ENCODE results near the gene ATP5MK.
A peak's percentile ranks its signal among the peaks of the same experiment; 100 is the strongest.
"Not testable (repeated sequence)": the region's sequence is repeated elsewhere in the genome, so short reads cannot be mapped to it uniquely, and the experiment has no call there.

The ATP5MK gene

DNA sequence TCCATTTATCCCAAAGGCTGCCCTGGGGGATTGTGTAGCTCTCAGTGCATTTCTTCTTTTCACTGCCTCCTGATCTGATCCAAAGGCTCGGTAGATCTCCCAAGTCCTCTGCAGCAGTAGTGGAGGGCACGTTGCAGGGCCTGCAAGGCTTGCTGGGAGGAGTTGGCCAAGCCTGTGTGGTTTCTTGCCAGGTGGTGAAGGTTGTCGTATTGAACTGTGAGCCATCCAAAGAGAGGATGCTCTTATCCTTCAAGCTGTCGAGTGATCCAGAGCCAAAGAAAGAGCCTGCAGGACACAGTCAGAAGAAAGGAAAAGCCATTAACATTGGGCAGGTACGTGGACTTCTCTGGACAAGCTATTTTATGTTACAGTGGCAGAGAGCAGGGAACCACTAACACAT, 21.3 kb upstream of the ATP5MK start:
- no peaks in the 10 kb centered on the region for H3K27me3 ChIP-seq (ENCODE audit: low read length)
- no peaks in the 10 kb centered on the region for H4K20me1 ChIP-seq (ENCODE audit: low read depth, low read length)
- H3K9ac ChIP-seq (ENCODE audit: low read length), result no peak overlapping the region
- no peak overlapping the region for H3K4me2 ChIP-seq (ENCODE audit: low read depth, low read length, poor library complexity, severe bottlenecking)
- no peaks in the 10 kb centered on the region for H3F3A ChIP-seq (ENCODE audit: insufficient read depth)
- no peaks in the 10 kb centered on the region for H3K9me3 ChIP-seq (ENCODE audit: insufficient read depth, low read length)
- no peaks in the 10 kb centered on the region for H3K79me2 ChIP-seq (ENCODE audit: insufficient read depth, low read length)
- no peak overlapping the region for H2AFZ ChIP-seq (ENCODE audit: low read depth, low read length, severe bottlenecking)
- H3K36me3 ChIP-seq (ENCODE audit: low read length), result peaks cover 33% of the 10 kb centered on the region
- H3K27ac ChIP-seq (ENCODE audit: low read depth, low read length), result no peak overlapping the region
- no peak for TF ChIP-seq EZH2phosphoT487 (conservative IDR thresholded peaks at IDR 0.05; ENCODE audit: low read length)
- TF ChIP-seq, protein P1, sequence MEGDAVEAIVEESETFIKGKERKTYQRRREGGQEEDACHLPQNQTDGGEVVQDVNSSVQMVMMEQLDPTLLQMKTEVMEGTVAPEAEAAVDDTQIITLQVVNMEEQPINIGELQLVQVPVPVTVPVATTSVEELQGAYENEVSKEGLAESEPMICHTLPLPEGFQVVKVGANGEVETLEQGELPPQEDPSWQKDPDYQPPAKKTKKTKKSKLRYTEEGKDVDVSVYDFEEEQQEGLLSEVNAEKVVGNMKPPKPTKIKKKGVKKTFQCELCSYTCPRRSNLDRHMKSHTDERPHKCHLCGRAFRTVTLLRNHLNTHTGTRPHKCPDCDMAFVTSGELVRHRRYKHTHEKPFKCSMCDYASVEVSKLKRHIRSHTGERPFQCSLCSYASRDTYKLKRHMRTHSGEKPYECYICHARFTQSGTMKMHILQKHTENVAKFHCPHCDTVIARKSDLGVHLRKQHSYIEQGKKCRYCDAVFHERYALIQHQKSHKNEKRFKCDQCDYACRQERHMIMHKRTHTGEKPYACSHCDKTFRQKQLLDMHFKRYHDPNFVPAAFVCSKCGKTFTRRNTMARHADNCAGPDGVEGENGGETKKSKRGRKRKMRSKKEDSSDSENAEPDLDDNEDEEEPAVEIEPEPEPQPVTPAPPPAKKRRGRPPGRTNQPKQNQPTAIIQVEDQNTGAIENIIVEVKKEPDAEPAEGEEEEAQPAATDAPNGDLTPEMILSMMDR (IDR thresholded peaks at IDR 0.05; ENCODE audit: insufficient read depth, low read length, poor library complexity, severe bottlenecking), result no peak
- H3K4me3 ChIP-seq (ENCODE audit: insufficient read depth, low read length, poor library complexity, severe bottlenecking), result no peak overlapping the region
- no peaks in the 10 kb centered on the region for H3K9me2 ChIP-seq (replicated peaks; ENCODE audit: insufficient read depth, low read length)

DNA sequence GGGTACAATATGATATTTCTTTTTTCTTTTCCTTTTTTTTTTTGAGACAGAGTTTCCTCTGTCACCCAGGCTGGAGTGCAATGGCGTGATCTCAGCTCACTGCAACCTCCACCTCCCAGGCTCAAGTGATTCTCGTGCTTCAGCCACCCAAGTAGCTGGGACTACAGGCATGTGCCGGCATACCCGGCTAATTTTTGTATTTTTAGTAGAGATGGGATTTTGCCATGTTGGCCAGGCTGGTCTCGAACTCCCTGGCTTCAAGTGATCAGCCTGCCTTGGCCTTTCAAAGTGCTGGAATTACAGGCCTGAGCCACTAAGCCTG, 20.8 kb upstream of the ATP5MK start:
- not testable (repeated sequence) for H3K27ac ChIP-seq (ENCODE audit: low read depth, low read length); H3K27me3 ChIP-seq (ENCODE audit: low read length); H3K9me3 ChIP-seq (ENCODE audit: insufficient read depth, low read length); H2AFZ ChIP-seq (ENCODE audit: low read depth, low read length, severe bottlenecking); H3K9ac ChIP-seq (ENCODE audit: low read length); H3K9me2 ChIP-seq (replicated peaks; ENCODE audit: insufficient read depth, low read length); H3F3A ChIP-seq (ENCODE audit: insufficient read depth); H3K4me3 ChIP-seq (ENCODE audit: insufficient read depth, low read length, poor library complexity, severe bottlenecking); H4K20me1 ChIP-seq (ENCODE audit: low read depth, low read length); H3K4me2 ChIP-seq (ENCODE audit: low read depth, low read length, poor library complexity, severe bottlenecking); H3K79me2 ChIP-seq (ENCODE audit: insufficient read depth, low read length)
- peaks cover 28% of the 10 kb centered on the region for H3K36me3 ChIP-seq (ENCODE audit: low read length)

DNA sequence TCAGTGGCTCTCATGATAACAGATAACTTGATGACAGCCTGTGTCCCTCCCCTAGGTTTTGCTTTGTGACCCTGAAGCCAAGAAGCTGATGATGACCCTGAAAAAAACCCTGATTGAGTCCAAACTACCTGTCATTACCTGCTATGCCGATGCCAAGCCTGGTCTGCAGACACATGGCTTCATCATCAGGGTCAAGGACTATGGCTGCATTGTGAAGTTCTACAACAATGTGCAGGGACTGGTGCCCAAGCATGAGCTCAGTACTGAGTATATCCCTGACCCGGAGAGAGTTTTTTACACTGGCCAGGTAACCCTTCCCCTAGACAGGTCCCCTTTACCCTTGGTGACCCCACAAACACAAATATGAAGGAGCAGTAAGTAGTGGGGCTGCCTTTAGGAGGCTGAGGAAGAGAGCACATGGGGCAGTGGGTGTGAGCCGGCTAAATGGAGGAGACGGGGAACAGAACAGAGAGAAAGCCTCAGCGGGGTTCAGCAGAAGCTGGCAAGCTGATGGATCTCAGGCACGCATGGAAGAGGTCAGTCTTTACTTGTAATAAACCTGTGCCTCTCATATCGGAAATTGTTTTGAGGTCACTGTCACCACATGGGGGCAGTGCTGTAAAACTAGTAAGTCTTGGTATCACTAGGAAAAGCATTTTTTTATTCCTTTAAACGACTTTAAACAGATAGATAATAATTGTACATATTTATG, 20.3 kb upstream of the ATP5MK start:
- no peak overlapping the region for H2AFZ ChIP-seq (ENCODE audit: low read depth, low read length, severe bottlenecking)
- H3K27ac ChIP-seq (ENCODE audit: low read depth, low read length), result no peak overlapping the region
- H3K4me2 ChIP-seq (ENCODE audit: low read depth, low read length, poor library complexity, severe bottlenecking), result no peak overlapping the region
- no peak overlapping the region for H3K4me3 ChIP-seq (ENCODE audit: insufficient read depth, low read length, poor library complexity, severe bottlenecking)
- H3K9me2 ChIP-seq (replicated peaks; ENCODE audit: insufficient read depth, low read length), result no peaks in the 10 kb centered on the region
- H3K79me2 ChIP-seq (ENCODE audit: insufficient read depth, low read length), result no peaks in the 10 kb centered on the region
- no peaks in the 10 kb centered on the region for H4K20me1 ChIP-seq (ENCODE audit: low read depth, low read length)
- TF ChIP-seq EZH2phosphoT487 (conservative IDR thresholded peaks at IDR 0.05; ENCODE audit: low read length), result no peak
- TF ChIP-seq, protein P1 (IDR thresholded peaks at IDR 0.05; ENCODE audit: insufficient read depth, low read length, poor library complexity, severe bottlenecking), result peak; percentile 30
- no peak overlapping the region for H3K9ac ChIP-seq (ENCODE audit: low read length)
- H3K27me3 ChIP-seq (ENCODE audit: low read length), result no peaks in the 10 kb centered on the region
- peaks cover 29% of the 10 kb centered on the region for H3K36me3 ChIP-seq (ENCODE audit: low read length)
- H3F3A ChIP-seq (ENCODE audit: insufficient read depth), result no peaks in the 10 kb centered on the region
- no peaks in the 10 kb centered on the region for H3K9me3 ChIP-seq (ENCODE audit: insufficient read depth, low read length)

DNA sequence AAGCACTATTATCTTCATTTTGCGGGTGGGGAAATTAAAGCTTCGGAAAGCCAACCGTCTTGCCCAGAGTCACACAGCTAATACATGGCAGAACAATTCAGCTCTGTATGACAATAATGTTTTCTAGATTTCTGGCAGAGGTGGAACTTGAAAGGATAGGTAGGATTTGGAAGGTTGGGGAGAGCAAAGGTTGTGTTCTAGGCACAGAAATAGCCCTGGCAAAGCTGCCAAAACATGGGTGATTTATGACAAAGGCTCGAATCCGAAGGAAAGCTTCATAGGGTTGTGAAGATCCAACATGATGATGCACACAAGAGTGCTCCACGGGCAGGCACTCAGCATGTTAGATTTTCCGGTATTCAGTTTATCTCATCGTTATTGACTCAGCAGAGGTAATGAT, 19.3 kb upstream of the ATP5MK start:
- H3K9ac ChIP-seq (ENCODE audit: low read length), result no peak overlapping the region
- TF ChIP-seq, protein P1 (IDR thresholded peaks at IDR 0.05; ENCODE audit: insufficient read depth, low read length, poor library complexity, severe bottlenecking), result no peak
- TF ChIP-seq EZH2phosphoT487 (conservative IDR thresholded peaks at IDR 0.05; ENCODE audit: low read length), result no peak
- no peak overlapping the region for H2AFZ ChIP-seq (ENCODE audit: low read depth, low read length, severe bottlenecking)
- H3K4me2 ChIP-seq (ENCODE audit: low read depth, low read length, poor library complexity, severe bottlenecking), result no peak overlapping the region
- no peaks in the 10 kb centered on the region for H3F3A ChIP-seq (ENCODE audit: insufficient read depth)
- no peaks in the 10 kb centered on the region for H3K9me2 ChIP-seq (replicated peaks; ENCODE audit: insufficient read depth, low read length)
- no peaks in the 10 kb centered on the region for H3K27me3 ChIP-seq (ENCODE audit: low read length)
- H3K9me3 ChIP-seq (ENCODE audit: insufficient read depth, low read length), result no peaks in the 10 kb centered on the region
- peaks cover 32% of the 10 kb centered on the region for H3K36me3 ChIP-seq (ENCODE audit: low read length)
- no peaks in the 10 kb centered on the region for H4K20me1 ChIP-seq (ENCODE audit: low read depth, low read length)
- no peak overlapping the region for H3K27ac ChIP-seq (ENCODE audit: low read depth, low read length)
- no peaks in the 10 kb centered on the region for H3K79me2 ChIP-seq (ENCODE audit: insufficient read depth, low read length)
- no peak overlapping the region for H3K4me3 ChIP-seq (ENCODE audit: insufficient read depth, low read length, poor library complexity, severe bottlenecking)

Data from SU-DHL-6 (cell line).